ENCODE data around the gene CPEB3. TPM values are rescaled to one million over a fixed set of nuclear protein-coding genes. Genes with fewer than 3 reads are reported as not detected.

Gene CPEB3
- total and polyA plus RNA-seq, 4 donors, result 1.1 to 5.1 (median 2.8) TPM

DNA sequence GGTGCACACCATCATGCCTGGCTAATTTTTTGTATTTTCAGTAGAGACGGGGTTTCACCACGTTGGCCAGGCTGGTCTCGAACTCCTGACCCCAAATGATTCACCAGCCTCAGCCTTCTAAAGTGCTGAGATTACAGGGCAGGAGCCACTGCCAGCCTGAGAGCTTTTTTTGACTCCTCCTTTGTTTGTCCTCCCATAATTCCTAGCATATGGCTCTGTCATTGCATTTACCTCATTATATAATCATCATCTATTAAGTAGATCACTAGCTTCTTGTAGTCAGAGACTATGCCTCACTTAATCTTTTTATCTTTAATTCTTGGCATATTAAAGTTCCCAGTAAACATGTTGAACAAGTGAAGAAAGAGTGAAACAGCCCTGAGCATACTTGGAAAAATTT, 82.1 kb downstream of the CPEB3 start:
- no peak overlapping the region for H3K4me3 ChIP-seq
- ATAC-seq (ENCODE audit: insufficient read depth, low FRiP score) (no peak), DNase-seq (peak in 2 of 3 donors; percentile 11 to 19)
- H3K9me3 ChIP-seq (ENCODE audit: control insufficient read depth in 4 of 4, insufficient read depth in 3 of 4, low read length in 3 of 4), result no peaks in the 10 kb centered on the region
- 65 to 71% methylated on average over 3 of the region's 3 CpGs for WGBS, 2 donors
- H3K27me3 ChIP-seq (ENCODE audit: control insufficient read depth in 3 of 3, insufficient read depth in 3 of 3, low read length in 2 of 3), result no peaks in the 10 kb centered on the region
- no peak overlapping the region for H3K27ac ChIP-seq (ENCODE audit: low read depth in 1 of 2, low read length in 1 of 2)
- TF ChIP-seq, protein P1, sequence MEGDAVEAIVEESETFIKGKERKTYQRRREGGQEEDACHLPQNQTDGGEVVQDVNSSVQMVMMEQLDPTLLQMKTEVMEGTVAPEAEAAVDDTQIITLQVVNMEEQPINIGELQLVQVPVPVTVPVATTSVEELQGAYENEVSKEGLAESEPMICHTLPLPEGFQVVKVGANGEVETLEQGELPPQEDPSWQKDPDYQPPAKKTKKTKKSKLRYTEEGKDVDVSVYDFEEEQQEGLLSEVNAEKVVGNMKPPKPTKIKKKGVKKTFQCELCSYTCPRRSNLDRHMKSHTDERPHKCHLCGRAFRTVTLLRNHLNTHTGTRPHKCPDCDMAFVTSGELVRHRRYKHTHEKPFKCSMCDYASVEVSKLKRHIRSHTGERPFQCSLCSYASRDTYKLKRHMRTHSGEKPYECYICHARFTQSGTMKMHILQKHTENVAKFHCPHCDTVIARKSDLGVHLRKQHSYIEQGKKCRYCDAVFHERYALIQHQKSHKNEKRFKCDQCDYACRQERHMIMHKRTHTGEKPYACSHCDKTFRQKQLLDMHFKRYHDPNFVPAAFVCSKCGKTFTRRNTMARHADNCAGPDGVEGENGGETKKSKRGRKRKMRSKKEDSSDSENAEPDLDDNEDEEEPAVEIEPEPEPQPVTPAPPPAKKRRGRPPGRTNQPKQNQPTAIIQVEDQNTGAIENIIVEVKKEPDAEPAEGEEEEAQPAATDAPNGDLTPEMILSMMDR (IDR thresholded peaks at IDR 0.05; ENCODE audit: control extremely low read depth, extremely low read depth), result no peak
- no peak overlapping the region for H3K9ac ChIP-seq (ENCODE audit: insufficient read depth in 1 of 2, low read length in 2 of 2)
- H3K36me3 ChIP-seq (ENCODE audit: control insufficient read depth in 4 of 4, insufficient read depth in 4 of 4, low read length in 4 of 4), result no peaks in the 10 kb centered on the region
- H3K4me1 ChIP-seq (ENCODE audit: control insufficient read depth in 5 of 5, insufficient read depth in 5 of 5, low read length in 5 of 5), result peaks cover 0 to 10% (median 3%) of the 10 kb centered on the region in 5 donors

DNA sequence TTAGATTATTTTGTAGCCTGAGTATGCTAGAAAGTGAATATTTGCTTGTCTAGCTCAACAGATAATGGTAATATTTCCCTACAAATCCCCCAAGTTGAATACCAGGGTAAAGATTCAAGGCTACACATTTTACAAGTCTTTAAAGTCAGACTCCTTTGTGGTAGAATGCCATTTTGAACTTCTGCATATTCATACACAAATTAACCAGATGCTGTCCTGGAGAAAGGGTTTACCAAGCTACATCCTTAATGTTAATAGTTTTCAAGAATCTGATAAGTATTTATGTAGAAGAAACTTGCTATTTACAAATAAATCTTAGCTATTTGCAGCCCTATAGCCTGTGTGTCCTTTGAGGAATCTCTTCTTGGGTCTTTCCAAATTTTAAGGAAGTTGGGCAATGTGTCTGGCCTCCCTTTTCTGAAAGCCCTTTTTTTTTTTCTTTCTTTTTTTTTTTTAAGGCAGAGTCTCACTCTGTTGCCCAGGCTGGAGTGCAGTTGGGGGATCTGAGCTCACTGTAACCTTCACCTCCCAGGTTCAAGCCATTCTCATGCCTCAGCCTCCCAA, 82.6 kb downstream of the CPEB3 start:
- Histone ChIP-seq H3K9ac (ENCODE audit: insufficient read depth in 1 of 2, low read length in 2 of 2) (no peak overlapping the region), H3K27ac (ENCODE audit: low read depth in 1 of 2, low read length in 1 of 2) (no peak overlapping the region), H3K4me1 (ENCODE audit: control insufficient read depth in 5 of 5, insufficient read depth in 5 of 5, low read length in 5 of 5) (peaks cover 0 to 10% (median 3%) of the 10 kb centered on the region in 5 donors), H3K27me3 (ENCODE audit: control insufficient read depth in 3 of 3, insufficient read depth in 3 of 3, low read length in 2 of 3) (no peaks in the 10 kb centered on the region), H3K9me3 (ENCODE audit: control insufficient read depth in 4 of 4, insufficient read depth in 3 of 4, low read length in 3 of 4) (no peaks in the 10 kb centered on the region), H3K36me3 (ENCODE audit: control insufficient read depth in 4 of 4, insufficient read depth in 4 of 4, low read length in 4 of 4) (no peaks in the 10 kb centered on the region), H3K4me3 (no peak overlapping the region)
- ATAC-seq (ENCODE audit: insufficient read depth, low FRiP score), result no peak
- TF ChIP-seq, protein P1 (IDR thresholded peaks at IDR 0.05; ENCODE audit: control extremely low read depth, extremely low read depth), result no peak
- peak in 2 of 3 donors; percentile 6 to 25 for DNase-seq

DNA sequence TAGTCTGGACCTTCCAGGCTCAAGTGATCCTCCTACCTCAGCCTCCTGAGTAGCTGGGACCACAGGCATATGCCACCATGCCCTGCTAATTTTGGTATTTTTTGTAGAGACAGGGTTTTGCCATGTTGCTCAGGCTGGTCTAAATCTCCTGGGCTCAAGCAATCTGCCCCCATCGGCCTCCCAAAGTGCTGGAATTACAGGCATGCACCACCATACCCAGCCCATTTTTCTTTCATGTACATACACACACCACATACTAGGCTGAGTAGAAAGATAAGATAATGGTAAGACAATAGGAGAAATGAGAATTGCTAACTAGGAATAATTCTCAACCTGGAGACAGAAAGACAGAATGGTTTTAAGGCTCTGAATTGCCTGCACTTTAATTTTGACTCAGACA, 83.8 kb downstream of the CPEB3 start:
- Histone ChIP-seq H3K9ac (ENCODE audit: insufficient read depth in 1 of 2, low read length in 2 of 2) (no peak overlapping the region), H3K4me3 (no peak overlapping the region), H3K9me3 (ENCODE audit: control insufficient read depth in 4 of 4, insufficient read depth in 3 of 4, low read length in 3 of 4) (no peaks in the 10 kb centered on the region), H3K36me3 (ENCODE audit: control insufficient read depth in 4 of 4, insufficient read depth in 4 of 4, low read length in 4 of 4) (no peaks in the 10 kb centered on the region), H3K27ac (ENCODE audit: low read depth in 1 of 2, low read length in 1 of 2) (no peak overlapping the region), H3K27me3 (ENCODE audit: control insufficient read depth in 3 of 3, insufficient read depth in 3 of 3, low read length in 2 of 3) (no peaks in the 10 kb centered on the region), H3K4me1 (ENCODE audit: control insufficient read depth in 5 of 5, insufficient read depth in 5 of 5, low read length in 5 of 5) (peaks cover 0 to 10% (median 3%) of the 10 kb centered on the region in 5 donors)
- DNase-seq (no peak), ATAC-seq (ENCODE audit: insufficient read depth, low FRiP score) (no peak)
- TF ChIP-seq, protein P1 (IDR thresholded peaks at IDR 0.05; ENCODE audit: control extremely low read depth, extremely low read depth), result no peak
- WGBS, 2 donors, result 89 to 100% methylated on average over 1 of the region's 1 CpG
